ENCODE data around the gene DPYD.

GRCh38 chr1:97827887-97828286, 92.9 kb downstream of the DPYD start:
- TF ChIP-seq CTCF (IDR thresholded peaks at IDR 0.05; ENCODE audit: low read length) (no peak), EZH2 (optimal IDR thresholded peaks at IDR 0.05; ENCODE audit: low read depth, low read length) (no peak)
